H1 (cell line): ENCODE results near the gene GBF1. TPM values are rescaled to one million over a fixed set of nuclear protein-coding genes. Genes with fewer than 3 reads are reported as not detected.
A peak's percentile ranks its signal among the peaks of the same experiment; 100 is the strongest.

Experiments
- ASH2L ChIP-seq: fragments of 200-600, 300-600 bp; sonication (generic); IDR thresholded peaks from one replicate; pipeline ENCODE4 v1.7.1; 2017; ENCODE audit warnings: low read length
- BACH1 ChIP-seq: IDR thresholded peaks from 2 replicates; pipeline ENCODE4 v1.6.1; 2012; ENCODE audit warnings: low read length, improper control_type of control experiment
- CHD1 ChIP-seq: IDR thresholded peaks from 2 replicates; pipeline ENCODE4 v1.6.1; 2012; ENCODE audit warnings: low read depth, low read length, improper control_type of control experiment
- CREB1 ChIP-seq: IDR thresholded peaks from 2 replicates; pipeline ENCODE4 v1.6.1; 2012; ENCODE audit warnings: inconsistent platforms
- CTCF ChIP-seq, 3 experiments: IDR thresholded peaks; 1 replicate in 2 of 3; 2 replicates in 1 of 3; pipeline versions ENCODE4 v1.5.1 to v1.6.1; 2011; ENCODE audit warnings: low read length in 3 of 3, mild to moderate bottlenecking in 3 of 3, inconsistent platforms in 2 of 3, low read depth in 1 of 3, moderate library complexity in 1 of 3; ENCODE audit not compliant: insufficient read depth in 1 of 3; ENCODE audit errors: control extremely low read depth in 1 of 3
- E2F6 ChIP-seq: IDR thresholded peaks from 2 replicates; pipeline ENCODE4 v1.6.1; 2012; ENCODE audit warnings: inconsistent platforms
- EZH2 ChIP-seq: fragments of 200-600 bp; sonication (generic); IDR thresholded peaks from 2 replicates; pipeline ENCODE4 v1.7.1; 2012; ENCODE audit warnings: low read depth, mild to moderate bottlenecking, moderate library complexity, low read length, inconsistent platforms; ENCODE audit not compliant: severe bottlenecking
- GABPA ChIP-seq: IDR thresholded peaks from 2 replicates; pipeline ENCODE4 v1.6.1; 2011; ENCODE audit warnings: mild to moderate bottlenecking, low read length, moderate library complexity, borderline replicate concordance; ENCODE audit not compliant: insufficient read depth
- JUND ChIP-seq: IDR thresholded peaks from 2 replicates; pipeline ENCODE4 v1.6.1; 2011; ENCODE audit warnings: mild to moderate bottlenecking, improper control_type of control experiment, low read length
- KDM4A ChIP-seq: IDR thresholded peaks from one replicate; pipeline ENCODE4 v1.7.1; 2012; ENCODE audit warnings: low read depth, mild to moderate bottlenecking, moderate library complexity, low read length, inconsistent platforms; ENCODE audit not compliant: severe bottlenecking
- MAFK ChIP-seq: IDR thresholded peaks from 2 replicates; pipeline ENCODE4 v1.6.1; 2012; ENCODE audit warnings: low read depth, mild to moderate bottlenecking, improper control_type of control experiment, low read length
- PHF8 ChIP-seq: fragments of 200-600 bp; sonication (generic); conservative IDR thresholded peaks from 2 replicates; pipeline ENCODE4 v1.7.1; 2012; ENCODE audit warnings: low read depth, mild to moderate bottlenecking, inconsistent platforms, low read length, moderate library complexity
- RAD21 ChIP-seq, 2 experiments: IDR thresholded peaks in 1 of 2; conservative IDR thresholded peaks in 1 of 2; 2 replicates each; pipeline ENCODE4 v1.6.1; 2011; ENCODE audit warnings: low read depth in 2 of 2, low read length in 2 of 2, improper control_type of control experiment in 1 of 2, inconsistent platforms in 1 of 2, mild to moderate bottlenecking in 1 of 2, moderate library complexity in 1 of 2
- RBBP5 ChIP-seq: IDR thresholded peaks from 2 replicates; pipeline ENCODE4 v1.7.1; 2012; ENCODE audit warnings: low read depth, mild to moderate bottlenecking, inconsistent platforms, low read length, moderate library complexity, borderline replicate concordance
- SIN3A ChIP-seq, 2 experiments: IDR thresholded peaks in 1 of 2; conservative IDR thresholded peaks in 1 of 2; 2 replicates each; pipeline ENCODE4 v1.6.1; 2011 to 2012; ENCODE audit warnings: low read length in 2 of 2, improper control_type of control experiment in 1 of 2, low read depth in 1 of 2, mild to moderate bottlenecking in 1 of 2
- SP1 ChIP-seq: IDR thresholded peaks from 2 replicates; pipeline ENCODE4 v1.6.1; 2011; ENCODE audit warnings: low read depth, low read length
- SUZ12 ChIP-seq: fragments of 200-600 bp; sonication (generic); IDR thresholded peaks from 2 replicates; pipeline ENCODE4 v1.6.1; 2012; ENCODE audit warnings: mild to moderate bottlenecking, inconsistent platforms, low read length, moderate library complexity, mixed read lengths
- TAF7 ChIP-seq: optimal IDR thresholded peaks from 2 replicates; pipeline ENCODE3; 2011; ENCODE audit warnings: low read depth, mild to moderate bottlenecking, inconsistent platforms, low read length, moderate library complexity, borderline replicate concordance
- TCF12 ChIP-seq: IDR thresholded peaks from 2 replicates; pipeline ENCODE4 v1.6.1; 2011; ENCODE audit warnings: low read depth, mild to moderate bottlenecking, low read length
- TEAD4 ChIP-seq: IDR thresholded peaks from 2 replicates; pipeline ENCODE4 v1.6.1; 2012; ENCODE audit warnings: low read depth, low read length, inconsistent platforms, mixed read lengths
- polyA plus RNA-seq, 7 experiments: library from polyadenylated mRNA; depleted of rRNA in 3 of 7; stranded (reverse) in 5 of 7; unstranded in 2 of 7; fragments of >200 nt in 5 of 7; fragments of 200-250 nt in 2 of 7; gene quantifications; 1 replicate in 5 of 7; 2 replicates in 1 of 7; 4 replicates in 1 of 7; pipeline versions ENCODE4 v1.2.1 to v1.2.3, GENCODE V29; 2011 to 2013; ENCODE audit warnings: missing spikeins in 2 of 7, mixed read lengths in 2 of 7
- total RNA-seq: library from RNA; stranded (reverse); fragmentation: NEBNext Ultra II Directional; extraction: Animal tissue kit (Norgen Biotek cat#: 25700); gene quantifications from 2 replicates; pipeline ENCODE4 v1.2.1, GENCODE V29; 2021

Gene GBF1
- total and polyA plus RNA-seq, 2 of the 8 experiments (the other 6 are each of a cell fraction or from before 2014, with no cell fraction given), result 11.0 to 25.5 TPM

GRCh38 chr10:102229810-102230263, 15.5 kb upstream of the GBF1 start (continued):
- no peak; the same call in 1 of the 2 replicates for TF ChIP-seq SUZ12
- peak; percentile 78 for TF ChIP-seq E2F6
- TF ChIP-seq TCF12, result peak; percentile 82; the same call in 1 of the 2 replicates
- TF ChIP-seq TAF7, result no peak
- no peak for TF ChIP-seq JUND
- 0 out of 2 replicates have a peak, but pooled peaks have one; percentile 36 for TF ChIP-seq TEAD4
- TF ChIP-seq EZH2, result no peak
- peak; percentile 99 for TF ChIP-seq RAD21 (IDR thresholded peaks at IDR 0.05 in 1 of 2, conservative IDR thresholded peaks at IDR 0.05 in 1 of 2; ENCODE audit: low read depth in 2 of 2, low read length in 2 of 2)
- peak in 1 of 2 experiments; percentile 52; a peak in 1 of 4 replicates for TF ChIP-seq SIN3A (conservative IDR thresholded peaks at IDR 0.05 in 1 of 2, IDR thresholded peaks at IDR 0.05 in 1 of 2; ENCODE audit: low read depth in 1 of 2, low read length in 2 of 2)
- peak; percentile 97 to 98 (median 97) for TF ChIP-seq CTCF (IDR thresholded peaks at IDR 0.05; ENCODE audit: control extremely low read depth in 1 of 3, insufficient read depth in 1 of 3, low read depth in 1 of 3, low read length in 3 of 3)
- TF ChIP-seq BACH1, result 0 out of 2 replicates have a peak, but pooled peaks have one; percentile 19
- TF ChIP-seq CHD1, result no peak
- TF ChIP-seq PHF8, result no peak
- TF ChIP-seq CREB1, result 0 out of 2 replicates have a peak, but pooled peaks have one; percentile 26
- no peak for TF ChIP-seq SP1
- TF ChIP-seq RBBP5, result no peak
- no peak for TF ChIP-seq KDM4A
- no peak for TF ChIP-seq GABPA
- no peak for TF ChIP-seq ASH2L
- no peak for TF ChIP-seq MAFK
